NCI-H1694 (cell line): ENCODE measurements around the gene C3orf18.

Source experiments
- DNase-seq: peaks from one replicate; lab custom pipeline; 2025; lab: John Stamatoyannopoulos, UW

C3orf18 gene

DNA sequence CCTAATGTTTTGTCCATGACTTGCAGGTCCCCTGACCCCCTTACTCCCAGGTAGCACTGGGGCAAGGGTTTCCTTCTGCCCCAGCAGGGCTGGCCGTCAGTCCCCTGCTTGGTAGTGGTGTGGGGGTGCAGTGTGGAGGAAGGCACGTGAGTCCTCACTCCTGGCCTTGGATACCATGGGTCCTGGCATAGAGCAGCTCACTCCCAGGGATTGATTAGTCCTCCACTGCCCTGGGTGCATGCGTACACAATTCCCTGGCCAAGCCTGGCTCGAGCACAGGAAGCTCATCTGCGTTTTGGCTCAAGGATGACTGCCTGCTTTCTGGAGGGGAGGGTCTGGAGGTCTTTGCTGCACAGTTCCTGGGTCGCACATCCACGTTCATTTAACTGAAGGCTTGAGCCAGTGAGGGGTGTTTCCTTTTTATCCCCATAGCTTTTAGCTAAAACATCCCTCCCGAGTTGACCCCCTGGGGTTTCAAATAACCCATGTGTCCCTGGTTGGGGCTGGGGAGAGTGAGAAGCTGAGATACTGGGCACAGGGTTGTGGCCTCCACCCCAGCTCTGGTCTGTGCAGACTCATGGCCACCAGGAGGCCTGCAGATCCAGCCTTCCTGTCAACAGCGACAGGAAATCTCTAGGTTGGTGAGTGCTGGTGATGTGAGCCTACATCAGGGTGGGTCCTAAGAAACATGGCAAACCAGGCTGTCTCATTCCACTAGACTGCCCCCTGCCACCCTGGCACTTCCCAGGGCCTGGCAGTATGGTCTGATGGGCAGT lies 13.3 kb upstream of the C3orf18 start:
- no peak for DNase-seq

DNA sequence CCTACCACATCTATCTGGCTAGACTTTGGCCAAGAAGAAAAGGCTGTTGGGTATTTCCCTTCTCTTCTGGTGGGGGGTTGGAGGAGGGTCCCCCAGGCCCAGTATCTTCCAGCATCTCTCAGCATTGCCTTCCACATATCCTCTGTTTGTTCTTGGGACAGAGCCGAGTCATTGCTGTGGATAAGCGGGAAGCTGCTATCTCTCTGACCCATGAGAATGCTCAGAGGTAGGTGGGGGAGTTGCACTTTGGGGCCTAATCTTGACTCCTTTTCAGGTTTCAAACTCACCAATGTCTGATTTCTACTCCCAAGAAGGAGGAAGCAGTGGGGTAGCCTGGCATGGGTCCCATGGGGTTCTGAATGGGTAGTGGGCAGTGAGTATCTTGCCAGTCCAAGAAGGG lies 9.8 kb upstream of the C3orf18 start:
- no peak for DNase-seq

DNA sequence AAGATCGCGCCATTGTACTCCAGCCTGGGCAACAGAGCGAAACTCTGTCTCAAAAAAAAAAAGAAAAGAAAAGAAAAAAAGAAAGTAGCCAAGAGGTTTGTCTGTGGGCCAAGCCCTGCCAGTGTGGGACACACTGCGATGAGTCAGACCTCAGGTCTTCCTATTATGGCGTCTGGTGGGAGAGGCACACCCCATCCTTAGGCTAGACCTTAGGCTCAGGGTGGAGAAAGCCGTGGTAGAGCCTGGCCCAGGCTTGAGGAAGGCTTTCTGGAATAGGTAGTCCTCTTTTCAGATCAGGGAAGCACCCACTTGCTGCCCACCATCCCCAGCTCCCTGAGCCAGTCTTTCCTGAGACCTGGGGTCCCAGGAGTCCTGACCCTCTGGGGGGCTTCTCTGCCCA lies 7.8 kb upstream of the C3orf18 start:
- DNase-seq = no peak

DNA sequence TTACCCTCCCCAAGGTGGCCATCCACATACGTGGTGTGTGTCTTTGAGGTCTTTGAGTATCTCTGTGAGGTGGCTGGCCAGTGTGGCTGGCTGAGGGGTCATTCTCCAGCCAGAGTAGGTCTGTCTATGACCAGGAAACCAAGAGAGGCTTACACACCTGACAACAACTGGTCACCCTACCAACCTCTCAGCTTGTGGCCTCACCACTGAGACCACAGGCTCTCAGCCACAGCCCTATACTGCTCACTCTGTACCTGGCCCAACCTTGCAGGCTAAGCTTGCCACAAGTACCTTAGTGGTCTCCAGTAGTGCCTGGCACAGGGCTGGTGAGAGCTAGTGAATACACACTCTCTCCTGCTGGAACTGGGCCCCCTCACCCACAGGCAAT lies 6.9 kb upstream of the C3orf18 start:
- DNase-seq = no peak

DNA sequence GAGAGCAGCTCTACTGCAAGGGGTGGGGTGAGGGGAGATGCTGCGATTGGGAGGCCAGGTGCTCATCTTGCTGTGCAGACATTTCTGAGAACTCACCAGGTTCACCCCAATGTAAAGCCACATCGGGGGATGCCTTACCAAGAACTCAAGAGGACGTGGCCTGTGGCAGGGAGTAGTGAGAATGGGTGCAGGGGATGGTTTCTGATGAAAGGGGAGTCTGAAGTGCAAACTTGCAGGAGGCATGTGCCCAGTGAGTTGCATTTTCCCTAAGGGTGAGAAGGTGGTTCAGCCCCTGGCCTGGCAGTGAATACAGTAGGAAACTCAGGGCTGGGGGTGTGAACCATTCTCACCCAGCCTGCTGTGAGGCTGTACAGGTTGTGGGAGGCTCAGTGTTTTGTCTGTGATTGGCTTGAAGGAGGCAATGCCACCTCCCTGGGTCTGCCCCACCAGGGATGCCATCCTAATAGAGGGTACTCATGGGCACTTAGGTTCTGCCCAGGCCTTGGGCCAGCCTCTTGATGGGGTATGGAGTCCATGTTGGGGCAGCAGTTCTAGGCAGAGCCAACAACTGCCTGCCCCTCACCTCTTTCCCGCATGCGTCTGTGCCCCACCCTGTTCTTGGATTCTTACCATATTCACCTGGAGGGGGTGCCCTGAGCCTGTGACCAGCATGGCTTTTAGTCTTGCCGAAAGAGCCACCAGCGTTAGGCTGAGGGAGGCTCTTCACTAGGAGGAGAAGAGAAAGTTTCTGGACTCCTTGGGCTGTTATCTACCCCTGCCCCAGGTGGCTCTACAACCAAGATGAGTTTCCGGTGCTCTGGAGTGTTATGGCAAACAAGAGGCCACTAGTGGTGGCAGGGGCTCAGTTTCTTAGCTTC lies 6.3 kb upstream of the C3orf18 start:
- no peak for DNase-seq

DNA sequence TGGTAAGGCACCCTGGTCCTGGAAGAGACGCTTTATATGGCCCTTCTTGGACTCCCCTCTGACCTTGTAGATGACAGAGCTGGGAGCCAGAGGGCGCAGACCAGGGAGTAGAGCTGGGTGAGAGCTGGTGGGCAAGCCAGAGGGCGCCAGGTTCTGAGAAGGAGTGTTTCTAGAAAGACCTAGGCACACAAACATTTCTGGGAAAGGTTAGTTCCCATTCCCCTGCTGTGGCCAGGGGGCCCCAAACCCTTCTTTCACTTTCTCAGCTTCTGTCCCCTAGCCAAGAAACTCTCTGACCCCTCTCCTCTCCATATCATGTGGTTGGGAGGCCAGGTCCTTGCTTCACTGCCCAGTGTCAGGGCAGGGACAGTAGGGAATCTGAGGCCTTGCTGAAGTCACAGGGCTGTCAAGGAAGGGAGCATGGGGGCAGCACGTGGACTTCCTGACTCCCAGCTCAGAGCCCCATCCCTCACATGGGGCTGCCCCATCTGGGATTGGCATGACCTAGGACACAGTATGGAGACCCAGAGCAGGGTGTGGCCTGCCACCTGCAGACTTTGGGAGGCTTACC lies 5.3 kb upstream of the C3orf18 start:
- no peak for DNase-seq

DNA sequence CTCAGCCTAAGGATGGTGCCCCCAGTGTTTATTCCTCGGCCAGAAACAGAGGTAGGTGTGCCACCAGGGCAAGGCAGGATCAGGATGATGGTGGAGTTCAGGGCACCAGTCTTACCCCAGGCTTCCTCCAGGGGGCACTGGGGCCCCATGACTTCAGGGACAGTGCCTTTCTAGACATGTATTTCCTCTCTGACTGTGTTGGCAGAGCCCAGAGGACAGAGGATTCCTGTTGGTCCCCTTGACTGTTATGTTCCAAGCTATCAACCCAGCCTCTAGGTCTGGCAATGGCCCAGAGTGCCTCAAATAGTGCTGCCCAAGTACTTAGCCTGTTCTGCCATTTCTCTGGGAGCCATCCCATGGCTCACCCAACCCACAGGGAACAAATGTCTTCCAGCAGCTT lies 4.6 kb upstream of the C3orf18 start:
- DNase-seq = peak; percentile 31

DNA sequence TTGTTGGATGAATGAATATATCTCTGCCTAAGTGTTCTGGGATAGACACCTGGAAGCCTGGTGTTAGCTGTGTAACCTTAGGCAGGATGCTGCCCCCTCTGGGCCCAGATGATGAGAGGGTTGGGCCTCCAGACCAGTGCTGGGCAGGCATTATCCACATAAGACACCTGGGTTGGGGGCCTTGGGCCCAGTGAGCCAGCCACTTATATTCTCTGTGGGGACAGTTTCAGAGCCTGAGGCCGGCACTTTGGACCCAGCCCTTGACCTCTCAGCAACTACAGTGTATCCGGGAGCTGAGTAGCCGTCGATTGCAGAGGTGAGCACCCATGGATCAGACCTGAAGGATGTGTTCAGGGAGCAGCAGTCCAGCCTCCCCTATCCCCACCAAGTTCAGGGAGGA lies 3.9 kb upstream of the C3orf18 start:
- DNase-seq = no peak

DNA sequence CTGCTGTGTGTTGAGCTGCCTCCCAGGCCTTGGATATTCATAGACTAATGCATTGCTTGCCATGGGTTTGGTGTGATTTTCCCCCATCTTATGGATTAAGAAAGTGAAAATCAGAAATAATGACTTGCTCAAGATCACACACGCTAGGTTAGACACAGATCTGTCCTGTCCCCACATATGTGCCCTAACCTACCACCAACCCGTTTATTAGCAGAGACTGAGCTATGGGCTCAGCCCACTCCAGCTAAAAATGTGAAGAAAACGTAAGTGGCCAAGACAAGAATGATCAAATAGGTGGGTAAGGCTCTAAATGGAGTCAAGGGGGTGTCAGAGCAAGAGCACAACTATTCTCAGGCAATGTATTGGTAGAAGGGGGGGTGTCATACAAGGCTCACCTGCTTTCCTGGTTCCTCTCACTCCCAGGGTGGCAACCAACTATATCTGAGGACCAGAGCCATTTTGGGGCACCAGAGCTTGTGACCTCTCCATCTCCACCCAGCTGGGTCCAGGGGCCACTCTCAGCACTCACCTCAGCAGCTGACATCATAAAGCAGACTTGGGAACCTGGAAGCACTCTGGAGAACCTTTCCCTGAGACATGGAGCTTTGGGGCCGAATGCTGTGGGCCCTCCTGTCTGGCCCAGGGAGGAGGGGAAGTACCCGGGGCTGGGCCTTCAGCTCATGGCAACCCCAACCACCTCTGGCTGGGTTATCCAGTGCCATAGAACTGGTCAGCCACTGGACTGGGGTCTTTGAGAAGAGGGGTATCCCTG lies 3.1 kb upstream of the C3orf18 start:
- no peak for DNase-seq

DNA sequence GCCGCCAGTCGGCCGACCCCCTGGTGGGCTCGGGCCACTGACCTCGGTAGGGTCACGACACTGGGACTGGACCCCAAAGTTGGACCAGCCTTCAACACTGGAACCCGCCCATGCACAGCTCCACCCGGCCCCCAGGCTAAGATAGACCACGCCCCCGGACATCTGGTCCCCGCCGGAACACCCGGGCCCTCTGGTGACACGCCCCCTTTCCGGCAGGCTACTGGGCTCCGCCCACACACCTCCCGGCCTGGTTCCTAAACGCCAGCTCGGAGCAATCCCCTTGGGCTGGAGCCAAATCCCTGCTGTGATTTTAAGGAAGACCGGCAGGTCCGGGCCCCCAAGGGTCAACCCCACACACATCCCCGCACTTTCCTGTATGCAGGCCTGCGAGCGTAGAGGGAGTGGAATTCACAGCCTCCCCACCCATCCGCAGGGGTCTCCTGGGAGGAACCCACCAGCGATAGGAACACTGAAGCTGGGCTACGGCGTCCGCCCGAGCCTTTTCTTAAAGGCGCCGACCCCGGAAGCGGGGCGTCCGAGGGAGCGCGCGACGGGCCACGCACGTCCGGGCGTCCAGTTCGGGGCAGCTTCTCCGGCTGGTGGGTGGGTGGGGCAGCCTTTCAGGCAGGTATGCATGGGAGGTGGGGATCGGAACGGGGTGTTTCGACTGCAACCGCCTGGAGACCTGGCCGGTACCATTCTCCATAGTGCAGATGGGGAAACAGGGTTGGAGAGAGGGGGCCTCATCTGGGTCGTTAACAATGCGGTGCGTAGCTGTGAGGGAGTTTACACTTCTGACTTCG lies 1.6 kb upstream of the C3orf18 start, which contains the start of gene HEMK1:
Gene HEMK1, plus strand, starts transcription at position 576 of the 803 bp plus-strand sequence. CDS start 1,583 bp downstream, outside the sequence.
- DNase-seq = peak; percentile 63

DNA sequence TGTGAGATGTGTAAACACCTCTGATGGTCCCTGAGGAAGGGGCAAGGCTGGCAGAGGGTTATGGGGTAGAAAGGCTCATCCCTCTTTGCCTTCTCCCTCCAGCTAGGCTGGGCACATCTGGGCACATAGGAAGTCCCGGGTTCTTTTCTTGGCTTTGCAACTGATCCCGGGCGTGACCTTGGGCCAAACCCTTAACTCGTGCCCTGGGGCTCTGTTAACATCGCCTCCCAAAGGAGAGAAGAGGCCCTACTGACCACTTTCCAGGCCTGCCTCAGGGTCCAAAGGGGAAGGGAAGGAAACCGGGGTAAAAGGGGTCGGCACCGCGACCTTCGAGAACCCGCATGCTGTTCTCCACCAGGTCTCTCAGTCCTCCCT lies 549 bp downstream of the C3orf18 start:
- DNase-seq = no peak

DNA sequence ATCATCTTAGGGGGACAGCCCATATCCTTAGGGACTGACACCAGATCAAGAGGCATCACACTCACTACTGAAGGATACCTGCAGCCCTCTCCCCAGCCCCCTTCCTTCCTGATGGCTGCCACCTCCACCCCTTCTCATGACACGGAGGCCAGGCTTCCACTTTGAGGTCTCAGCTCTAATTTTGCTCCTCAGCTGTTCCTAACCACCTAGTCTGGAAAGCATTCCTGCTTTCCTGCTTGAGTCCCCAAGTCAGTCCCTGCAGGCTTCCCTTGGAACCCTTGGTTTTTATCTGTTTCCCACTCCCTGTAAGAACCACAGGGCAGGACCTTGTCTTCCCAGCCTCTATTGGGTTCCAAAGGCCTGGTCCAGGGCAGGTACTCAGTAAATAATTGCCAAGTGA lies 3.2 kb downstream of the C3orf18 start:
- DNase-seq = no peak

DNA sequence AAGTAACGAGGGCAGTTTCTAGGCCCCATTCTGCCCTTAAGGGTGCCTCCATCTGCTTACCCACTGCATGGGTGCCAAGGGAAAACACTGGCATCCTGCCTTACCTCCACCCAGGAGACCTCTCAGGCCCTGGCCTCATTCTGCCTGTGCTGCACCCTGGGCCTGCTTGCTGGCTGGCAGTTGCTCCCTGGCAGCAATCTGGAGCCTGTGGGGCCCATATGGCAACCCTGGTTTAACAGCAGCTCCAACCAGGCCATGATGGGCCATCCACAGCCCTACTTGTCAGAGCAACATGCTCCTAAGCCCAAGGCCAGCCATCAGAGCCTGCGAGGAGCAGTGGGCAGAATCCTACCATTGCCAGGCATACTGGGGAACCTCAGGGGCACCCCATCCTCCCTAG lies 3.7 kb downstream of the C3orf18 start:
- peak; percentile 7 for DNase-seq

DNA sequence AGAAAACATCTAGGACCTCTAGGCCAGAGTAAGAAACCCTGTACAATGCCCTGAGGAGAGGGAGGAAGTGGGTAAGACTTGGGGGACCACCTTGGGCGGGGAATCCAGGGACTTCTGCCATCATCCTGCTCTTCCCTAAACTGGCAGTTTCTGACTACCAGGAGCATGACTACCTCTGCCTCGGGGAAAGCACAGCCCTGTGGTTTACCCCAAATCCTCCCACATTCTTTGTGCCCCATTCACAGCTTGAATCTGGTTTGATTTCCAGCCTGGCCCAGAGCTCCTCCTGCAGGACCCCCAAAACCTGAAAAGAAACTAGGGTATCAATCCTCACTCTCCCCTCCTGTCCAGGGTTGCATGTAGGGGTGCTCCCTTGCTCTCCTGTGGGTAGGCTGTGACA lies 4.7 kb downstream of the C3orf18 start:
- DNase-seq = no peak

DNA sequence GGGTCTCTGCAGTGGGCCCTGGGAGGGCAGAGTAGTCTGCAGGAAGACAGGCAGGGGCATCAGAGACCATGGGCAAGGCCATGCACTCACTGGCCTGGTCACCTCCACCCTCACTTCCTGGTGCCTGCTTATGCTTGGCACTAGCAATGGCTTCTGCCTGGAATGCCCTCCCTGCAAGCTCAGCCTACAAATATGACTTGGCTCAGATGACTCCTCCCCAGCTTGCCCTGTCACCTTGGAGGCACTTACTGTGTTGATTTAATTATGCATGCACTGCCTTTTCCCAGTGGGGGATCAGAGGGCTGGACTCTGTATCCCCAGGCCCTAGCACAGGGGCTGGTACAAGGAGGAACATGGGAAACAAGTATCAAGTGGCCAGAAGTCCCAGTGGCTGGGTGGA lies 7.8 kb downstream of the C3orf18 start:
- DNase-seq = no peak

DNA sequence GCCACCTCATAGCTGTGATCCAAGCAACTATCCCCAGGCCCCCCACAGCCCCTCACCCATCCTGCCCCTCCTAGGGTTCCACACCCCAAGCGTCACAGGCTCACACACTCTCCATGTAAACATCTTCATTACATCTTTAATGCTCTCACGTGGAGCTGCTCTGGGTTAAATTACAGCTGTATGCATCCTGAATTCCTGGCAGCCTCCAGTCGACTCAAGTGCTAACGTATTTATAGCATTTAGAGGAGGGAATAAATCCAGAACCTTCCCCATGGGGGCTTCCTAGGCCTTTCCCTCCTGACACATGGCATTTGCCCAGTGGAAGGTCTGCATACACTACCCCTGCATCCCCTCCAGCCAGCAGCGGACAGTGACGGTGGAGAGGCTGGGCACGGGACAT lies 9.6 kb downstream of the C3orf18 start:
- no peak for DNase-seq

DNA sequence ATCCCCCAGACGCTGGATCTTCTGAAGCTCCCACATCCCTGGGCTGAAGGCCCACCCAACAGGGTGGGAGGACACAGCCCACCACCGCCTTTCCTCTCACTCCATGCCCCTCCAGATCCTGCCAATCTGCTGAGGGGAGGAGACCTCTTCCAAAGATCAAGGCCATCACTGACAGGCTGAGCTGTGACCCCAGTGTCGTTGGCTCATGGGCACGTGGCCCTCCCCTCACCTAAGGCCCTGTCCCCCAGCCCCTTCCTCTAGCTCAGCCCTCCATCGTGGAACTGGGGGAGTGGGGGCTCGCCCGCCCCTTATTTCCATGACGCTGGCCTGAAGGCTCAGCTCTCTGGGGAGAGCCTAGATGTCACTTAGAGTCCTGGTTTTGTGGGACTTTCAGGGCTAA lies 10.4 kb downstream of the C3orf18 start:
- no peak for DNase-seq

DNA sequence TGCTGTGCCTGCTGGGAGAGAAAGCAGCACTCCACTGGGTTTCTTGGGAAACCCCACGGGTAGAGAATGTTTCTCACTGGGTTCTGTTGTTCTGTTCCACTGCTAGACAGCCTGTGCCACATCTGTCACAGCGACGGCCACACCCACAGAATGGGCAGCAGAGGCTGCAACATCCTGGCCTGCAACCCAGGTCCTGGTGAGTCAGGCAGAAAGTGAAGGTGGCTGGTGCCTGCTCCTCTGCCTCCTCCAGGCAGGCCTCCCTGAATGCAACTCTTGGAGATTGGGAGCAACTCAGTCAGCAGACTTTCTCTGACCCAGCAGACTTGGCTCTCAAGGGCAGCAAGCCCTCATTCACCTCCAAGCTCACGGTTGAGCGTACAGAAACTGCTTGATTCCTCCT lies 13.0 kb downstream of the C3orf18 start:
- no peak for DNase-seq

DNA sequence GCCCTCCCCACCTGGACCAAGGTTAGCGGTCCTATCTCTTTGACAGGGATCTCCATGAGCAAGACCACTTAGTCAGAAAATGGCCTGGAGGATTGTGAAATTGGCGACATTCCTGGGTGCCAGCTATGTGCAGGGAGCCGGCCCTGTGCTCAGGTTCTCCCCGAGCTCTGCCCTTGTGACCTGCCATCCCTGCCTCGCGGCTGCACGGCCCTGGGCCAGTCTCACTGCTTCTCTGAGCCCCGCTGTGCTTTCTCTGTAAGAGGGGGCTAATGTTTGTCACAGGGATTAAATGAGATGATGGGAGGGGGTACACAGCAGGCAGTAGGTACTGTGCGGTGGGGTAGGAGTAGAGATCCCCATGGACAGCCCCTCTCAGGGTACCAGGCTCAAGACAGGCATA lies 14.9 kb downstream of the C3orf18 start:
- DNase-seq = no peak

DNA sequence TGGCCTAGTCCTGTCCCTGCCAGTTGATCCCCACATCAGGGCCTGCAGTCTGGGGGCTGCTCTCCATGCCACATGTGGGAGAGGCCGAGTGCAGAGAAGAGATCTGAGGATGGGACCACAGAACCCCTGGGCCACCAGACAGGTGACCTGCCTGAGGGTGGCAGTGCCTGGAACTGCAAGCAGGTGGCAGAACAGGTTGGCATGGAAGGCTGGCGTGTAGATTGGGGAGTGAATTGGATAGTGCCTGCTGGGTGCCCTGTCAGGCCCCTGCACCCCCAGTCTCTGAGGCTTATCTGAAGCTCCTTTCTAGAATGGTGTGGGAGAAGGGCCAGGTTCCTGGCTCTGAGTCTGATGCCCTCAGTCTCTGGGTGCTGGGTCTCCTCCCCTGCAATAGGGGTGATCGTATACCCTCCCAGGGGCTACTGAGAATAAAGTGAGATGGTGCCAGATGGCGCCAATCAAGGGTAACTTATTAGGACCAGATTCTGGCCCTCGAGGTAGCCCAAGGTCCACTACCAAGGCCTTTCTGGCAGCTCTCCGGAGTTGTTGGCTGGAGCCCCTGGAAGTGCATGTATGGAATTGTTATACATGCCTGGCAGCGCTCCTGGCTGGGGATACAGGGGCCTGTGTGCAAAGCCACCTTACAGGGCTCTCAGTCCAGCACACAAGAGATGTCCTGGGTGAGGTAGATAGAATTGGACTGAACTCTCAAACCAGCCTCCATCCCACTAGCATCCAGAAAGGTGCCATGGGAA lies 15.7 kb downstream of the C3orf18 start:
- DNase-seq = no peak
